Measurements from ENCODE around the gene CBX5. TPM values are rescaled to one million over a fixed set of nuclear protein-coding genes. Genes with fewer than 3 reads are reported as not detected.

Gene CBX5
- total and polyA plus RNA-seq, 2 of the 8 experiments (the other 6 are each of a cell fraction or from before 2014, with no cell fraction given), result 62.4 to 231 TPM

DNA sequence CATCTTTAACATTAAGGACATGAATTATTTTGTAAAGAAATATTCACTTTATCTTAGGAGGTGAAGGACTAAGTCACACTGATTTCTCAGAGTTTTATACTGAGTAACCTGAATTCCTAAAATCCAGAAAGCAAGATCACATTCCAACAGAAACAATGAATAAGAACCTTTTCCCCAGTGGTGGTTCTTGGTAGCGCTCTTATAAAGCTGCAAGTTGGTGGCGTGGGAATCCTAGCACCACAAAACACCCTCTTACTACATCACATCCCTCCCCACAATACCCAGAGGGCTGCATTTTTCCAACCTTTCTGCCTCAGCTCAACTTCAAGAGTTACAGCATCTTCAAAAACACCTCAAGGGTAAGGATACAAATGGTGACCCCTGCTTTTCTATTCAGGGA, 47.1 kb downstream of the CBX5 start (continued):
- TF ChIP-seq EP300 (IDR thresholded peaks at IDR 0.05; ENCODE audit: borderline replicate concordance in 1 of 2, low read depth in 2 of 2, low read length in 2 of 2) (no peak), BRCA1 (IDR thresholded peaks at IDR 0.05; ENCODE audit: low read depth, low read length) (no peak), CBX5 (IDR thresholded peaks at IDR 0.05; ENCODE audit: low read depth, low read length) (no peak)
- TF ChIP-seq, protein P1, sequence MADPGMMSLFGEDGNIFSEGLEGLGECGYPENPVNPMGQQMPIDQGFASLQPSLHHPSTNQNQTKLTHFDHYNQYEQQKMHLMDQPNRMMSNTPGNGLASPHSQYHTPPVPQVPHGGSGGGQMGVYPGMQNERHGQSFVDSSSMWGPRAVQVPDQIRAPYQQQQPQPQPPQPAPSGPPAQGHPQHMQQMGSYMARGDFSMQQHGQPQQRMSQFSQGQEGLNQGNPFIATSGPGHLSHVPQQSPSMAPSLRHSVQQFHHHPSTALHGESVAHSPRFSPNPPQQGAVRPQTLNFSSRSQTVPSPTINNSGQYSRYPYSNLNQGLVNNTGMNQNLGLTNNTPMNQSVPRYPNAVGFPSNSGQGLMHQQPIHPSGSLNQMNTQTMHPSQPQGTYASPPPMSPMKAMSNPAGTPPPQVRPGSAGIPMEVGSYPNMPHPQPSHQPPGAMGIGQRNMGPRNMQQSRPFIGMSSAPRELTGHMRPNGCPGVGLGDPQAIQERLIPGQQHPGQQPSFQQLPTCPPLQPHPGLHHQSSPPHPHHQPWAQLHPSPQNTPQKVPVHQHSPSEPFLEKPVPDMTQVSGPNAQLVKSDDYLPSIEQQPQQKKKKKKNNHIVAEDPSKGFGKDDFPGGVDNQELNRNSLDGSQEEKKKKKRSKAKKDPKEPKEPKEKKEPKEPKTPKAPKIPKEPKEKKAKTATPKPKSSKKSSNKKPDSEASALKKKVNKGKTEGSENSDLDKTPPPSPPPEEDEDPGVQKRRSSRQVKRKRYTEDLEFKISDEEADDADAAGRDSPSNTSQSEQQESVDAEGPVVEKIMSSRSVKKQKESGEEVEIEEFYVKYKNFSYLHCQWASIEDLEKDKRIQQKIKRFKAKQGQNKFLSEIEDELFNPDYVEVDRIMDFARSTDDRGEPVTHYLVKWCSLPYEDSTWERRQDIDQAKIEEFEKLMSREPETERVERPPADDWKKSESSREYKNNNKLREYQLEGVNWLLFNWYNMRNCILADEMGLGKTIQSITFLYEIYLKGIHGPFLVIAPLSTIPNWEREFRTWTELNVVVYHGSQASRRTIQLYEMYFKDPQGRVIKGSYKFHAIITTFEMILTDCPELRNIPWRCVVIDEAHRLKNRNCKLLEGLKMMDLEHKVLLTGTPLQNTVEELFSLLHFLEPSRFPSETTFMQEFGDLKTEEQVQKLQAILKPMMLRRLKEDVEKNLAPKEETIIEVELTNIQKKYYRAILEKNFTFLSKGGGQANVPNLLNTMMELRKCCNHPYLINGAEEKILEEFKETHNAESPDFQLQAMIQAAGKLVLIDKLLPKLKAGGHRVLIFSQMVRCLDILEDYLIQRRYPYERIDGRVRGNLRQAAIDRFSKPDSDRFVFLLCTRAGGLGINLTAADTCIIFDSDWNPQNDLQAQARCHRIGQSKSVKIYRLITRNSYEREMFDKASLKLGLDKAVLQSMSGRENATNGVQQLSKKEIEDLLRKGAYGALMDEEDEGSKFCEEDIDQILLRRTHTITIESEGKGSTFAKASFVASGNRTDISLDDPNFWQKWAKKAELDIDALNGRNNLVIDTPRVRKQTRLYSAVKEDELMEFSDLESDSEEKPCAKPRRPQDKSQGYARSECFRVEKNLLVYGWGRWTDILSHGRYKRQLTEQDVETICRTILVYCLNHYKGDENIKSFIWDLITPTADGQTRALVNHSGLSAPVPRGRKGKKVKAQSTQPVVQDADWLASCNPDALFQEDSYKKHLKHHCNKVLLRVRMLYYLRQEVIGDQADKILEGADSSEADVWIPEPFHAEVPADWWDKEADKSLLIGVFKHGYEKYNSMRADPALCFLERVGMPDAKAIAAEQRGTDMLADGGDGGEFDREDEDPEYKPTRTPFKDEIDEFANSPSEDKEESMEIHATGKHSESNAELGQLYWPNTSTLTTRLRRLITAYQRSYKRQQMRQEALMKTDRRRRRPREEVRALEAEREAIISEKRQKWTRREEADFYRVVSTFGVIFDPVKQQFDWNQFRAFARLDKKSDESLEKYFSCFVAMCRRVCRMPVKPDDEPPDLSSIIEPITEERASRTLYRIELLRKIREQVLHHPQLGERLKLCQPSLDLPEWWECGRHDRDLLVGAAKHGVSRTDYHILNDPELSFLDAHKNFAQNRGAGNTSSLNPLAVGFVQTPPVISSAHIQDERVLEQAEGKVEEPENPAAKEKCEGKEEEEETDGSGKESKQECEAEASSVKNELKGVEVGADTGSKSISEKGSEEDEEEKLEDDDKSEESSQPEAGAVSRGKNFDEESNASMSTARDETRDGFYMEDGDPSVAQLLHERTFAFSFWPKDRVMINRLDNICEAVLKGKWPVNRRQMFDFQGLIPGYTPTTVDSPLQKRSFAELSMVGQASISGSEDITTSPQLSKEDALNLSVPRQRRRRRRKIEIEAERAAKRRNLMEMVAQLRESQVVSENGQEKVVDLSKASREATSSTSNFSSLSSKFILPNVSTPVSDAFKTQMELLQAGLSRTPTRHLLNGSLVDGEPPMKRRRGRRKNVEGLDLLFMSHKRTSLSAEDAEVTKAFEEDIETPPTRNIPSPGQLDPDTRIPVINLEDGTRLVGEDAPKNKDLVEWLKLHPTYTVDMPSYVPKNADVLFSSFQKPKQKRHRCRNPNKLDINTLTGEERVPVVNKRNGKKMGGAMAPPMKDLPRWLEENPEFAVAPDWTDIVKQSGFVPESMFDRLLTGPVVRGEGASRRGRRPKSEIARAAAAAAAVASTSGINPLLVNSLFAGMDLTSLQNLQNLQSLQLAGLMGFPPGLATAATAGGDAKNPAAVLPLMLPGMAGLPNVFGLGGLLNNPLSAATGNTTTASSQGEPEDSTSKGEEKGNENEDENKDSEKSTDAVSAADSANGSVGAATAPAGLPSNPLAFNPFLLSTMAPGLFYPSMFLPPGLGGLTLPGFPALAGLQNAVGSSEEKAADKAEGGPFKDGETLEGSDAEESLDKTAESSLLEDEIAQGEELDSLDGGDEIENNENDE (IDR thresholded peaks at IDR 0.05; ENCODE audit: insufficient replicate concordance, low read length), result no peak
- TF ChIP-seq, protein P2, sequence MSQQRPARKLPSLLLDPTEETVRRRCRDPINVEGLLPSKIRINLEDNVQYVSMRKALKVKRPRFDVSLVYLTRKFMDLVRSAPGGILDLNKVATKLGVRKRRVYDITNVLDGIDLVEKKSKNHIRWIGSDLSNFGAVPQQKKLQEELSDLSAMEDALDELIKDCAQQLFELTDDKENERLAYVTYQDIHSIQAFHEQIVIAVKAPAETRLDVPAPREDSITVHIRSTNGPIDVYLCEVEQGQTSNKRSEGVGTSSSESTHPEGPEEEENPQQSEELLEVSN (IDR thresholded peaks at IDR 0.05), result no peak
